ENCODE measurements around the gene EDEM2.

DNA sequence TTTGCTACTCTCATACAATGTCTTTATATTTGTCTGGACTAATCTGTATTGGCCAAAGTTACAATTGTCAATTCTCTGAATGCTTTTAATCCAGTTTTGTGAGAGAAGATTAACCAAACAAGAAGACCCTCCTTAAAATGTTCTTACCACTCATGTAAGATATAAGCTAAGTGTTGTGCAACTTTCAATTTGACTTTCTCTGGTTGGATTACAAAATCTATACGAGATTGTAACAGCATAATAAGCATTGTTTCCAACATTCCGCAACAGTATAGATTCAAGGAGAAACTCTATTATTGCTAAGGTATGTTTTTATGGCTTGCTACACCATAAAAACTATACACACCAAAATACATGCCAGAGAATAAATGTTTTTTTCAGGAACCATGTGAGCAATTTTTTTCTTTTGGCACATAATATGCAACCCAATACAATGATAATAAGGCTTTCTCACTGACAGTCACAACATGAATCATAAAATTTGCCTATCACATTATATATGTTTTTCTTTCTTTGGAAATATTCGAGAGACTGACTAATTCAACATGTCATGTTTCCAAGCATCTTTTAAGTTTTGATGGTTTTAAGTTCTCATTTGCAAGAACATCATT, 42.3 kb downstream of the EDEM2 start:
- no peak for TF ChIP-seq CTCF (CRISPR knock-in tag; IDR thresholded peaks at IDR 0.05)
- TF ChIP-seq, protein P1, sequence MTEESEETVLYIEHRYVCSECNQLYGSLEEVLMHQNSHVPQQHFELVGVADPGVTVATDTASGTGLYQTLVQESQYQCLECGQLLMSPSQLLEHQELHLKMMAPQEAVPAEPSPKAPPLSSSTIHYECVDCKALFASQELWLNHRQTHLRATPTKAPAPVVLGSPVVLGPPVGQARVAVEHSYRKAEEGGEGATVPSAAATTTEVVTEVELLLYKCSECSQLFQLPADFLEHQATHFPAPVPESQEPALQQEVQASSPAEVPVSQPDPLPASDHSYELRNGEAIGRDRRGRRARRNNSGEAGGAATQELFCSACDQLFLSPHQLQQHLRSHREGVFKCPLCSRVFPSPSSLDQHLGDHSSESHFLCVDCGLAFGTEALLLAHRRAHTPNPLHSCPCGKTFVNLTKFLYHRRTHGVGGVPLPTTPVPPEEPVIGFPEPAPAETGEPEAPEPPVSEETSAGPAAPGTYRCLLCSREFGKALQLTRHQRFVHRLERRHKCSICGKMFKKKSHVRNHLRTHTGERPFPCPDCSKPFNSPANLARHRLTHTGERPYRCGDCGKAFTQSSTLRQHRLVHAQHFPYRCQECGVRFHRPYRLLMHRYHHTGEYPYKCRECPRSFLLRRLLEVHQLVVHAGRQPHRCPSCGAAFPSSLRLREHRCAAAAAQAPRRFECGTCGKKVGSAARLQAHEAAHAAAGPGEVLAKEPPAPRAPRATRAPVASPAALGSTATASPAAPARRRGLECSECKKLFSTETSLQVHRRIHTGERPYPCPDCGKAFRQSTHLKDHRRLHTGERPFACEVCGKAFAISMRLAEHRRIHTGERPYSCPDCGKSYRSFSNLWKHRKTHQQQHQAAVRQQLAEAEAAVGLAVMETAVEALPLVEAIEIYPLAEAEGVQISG (CRISPR knock-in tag; IDR thresholded peaks at IDR 0.05), result no peak
- no peak for TF ChIP-seq JUND (CRISPR knock-in tag; IDR thresholded peaks at IDR 0.05)
- TF ChIP-seq HNF4G (IDR thresholded peaks at IDR 0.05; ENCODE audit: borderline replicate concordance, low read depth, low read length), result no peak
- TF ChIP-seq HNF4G (CRISPR knock-in tag; IDR thresholded peaks at IDR 0.05; ENCODE audit: borderline replicate concordance, low read depth), result no peak
- TF ChIP-seq, protein P2, sequence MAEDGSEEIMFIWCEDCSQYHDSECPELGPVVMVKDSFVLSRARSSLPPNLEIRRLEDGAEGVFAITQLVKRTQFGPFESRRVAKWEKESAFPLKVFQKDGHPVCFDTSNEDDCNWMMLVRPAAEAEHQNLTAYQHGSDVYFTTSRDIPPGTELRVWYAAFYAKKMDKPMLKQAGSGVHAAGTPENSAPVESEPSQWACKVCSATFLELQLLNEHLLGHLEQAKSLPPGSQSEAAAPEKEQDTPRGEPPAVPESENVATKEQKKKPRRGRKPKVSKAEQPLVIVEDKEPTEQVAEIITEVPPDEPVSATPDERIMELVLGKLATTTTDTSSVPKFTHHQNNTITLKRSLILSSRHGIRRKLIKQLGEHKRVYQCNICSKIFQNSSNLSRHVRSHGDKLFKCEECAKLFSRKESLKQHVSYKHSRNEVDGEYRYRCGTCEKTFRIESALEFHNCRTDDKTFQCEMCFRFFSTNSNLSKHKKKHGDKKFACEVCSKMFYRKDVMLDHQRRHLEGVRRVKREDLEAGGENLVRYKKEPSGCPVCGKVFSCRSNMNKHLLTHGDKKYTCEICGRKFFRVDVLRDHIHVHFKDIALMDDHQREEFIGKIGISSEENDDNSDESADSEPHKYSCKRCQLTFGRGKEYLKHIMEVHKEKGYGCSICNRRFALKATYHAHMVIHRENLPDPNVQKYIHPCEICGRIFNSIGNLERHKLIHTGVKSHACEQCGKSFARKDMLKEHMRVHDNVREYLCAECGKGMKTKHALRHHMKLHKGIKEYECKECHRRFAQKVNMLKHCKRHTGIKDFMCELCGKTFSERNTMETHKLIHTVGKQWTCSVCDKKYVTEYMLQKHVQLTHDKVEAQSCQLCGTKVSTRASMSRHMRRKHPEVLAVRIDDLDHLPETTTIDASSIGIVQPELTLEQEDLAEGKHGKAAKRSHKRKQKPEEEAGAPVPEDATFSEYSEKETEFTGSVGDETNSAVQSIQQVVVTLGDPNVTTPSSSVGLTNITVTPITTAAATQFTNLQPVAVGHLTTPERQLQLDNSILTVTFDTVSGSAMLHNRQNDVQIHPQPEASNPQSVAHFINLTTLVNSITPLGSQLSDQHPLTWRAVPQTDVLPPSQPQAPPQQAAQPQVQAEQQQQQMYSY (CRISPR knock-in tag; IDR thresholded peaks at IDR 0.05), result no peak
- TF ChIP-seq, protein P3, sequence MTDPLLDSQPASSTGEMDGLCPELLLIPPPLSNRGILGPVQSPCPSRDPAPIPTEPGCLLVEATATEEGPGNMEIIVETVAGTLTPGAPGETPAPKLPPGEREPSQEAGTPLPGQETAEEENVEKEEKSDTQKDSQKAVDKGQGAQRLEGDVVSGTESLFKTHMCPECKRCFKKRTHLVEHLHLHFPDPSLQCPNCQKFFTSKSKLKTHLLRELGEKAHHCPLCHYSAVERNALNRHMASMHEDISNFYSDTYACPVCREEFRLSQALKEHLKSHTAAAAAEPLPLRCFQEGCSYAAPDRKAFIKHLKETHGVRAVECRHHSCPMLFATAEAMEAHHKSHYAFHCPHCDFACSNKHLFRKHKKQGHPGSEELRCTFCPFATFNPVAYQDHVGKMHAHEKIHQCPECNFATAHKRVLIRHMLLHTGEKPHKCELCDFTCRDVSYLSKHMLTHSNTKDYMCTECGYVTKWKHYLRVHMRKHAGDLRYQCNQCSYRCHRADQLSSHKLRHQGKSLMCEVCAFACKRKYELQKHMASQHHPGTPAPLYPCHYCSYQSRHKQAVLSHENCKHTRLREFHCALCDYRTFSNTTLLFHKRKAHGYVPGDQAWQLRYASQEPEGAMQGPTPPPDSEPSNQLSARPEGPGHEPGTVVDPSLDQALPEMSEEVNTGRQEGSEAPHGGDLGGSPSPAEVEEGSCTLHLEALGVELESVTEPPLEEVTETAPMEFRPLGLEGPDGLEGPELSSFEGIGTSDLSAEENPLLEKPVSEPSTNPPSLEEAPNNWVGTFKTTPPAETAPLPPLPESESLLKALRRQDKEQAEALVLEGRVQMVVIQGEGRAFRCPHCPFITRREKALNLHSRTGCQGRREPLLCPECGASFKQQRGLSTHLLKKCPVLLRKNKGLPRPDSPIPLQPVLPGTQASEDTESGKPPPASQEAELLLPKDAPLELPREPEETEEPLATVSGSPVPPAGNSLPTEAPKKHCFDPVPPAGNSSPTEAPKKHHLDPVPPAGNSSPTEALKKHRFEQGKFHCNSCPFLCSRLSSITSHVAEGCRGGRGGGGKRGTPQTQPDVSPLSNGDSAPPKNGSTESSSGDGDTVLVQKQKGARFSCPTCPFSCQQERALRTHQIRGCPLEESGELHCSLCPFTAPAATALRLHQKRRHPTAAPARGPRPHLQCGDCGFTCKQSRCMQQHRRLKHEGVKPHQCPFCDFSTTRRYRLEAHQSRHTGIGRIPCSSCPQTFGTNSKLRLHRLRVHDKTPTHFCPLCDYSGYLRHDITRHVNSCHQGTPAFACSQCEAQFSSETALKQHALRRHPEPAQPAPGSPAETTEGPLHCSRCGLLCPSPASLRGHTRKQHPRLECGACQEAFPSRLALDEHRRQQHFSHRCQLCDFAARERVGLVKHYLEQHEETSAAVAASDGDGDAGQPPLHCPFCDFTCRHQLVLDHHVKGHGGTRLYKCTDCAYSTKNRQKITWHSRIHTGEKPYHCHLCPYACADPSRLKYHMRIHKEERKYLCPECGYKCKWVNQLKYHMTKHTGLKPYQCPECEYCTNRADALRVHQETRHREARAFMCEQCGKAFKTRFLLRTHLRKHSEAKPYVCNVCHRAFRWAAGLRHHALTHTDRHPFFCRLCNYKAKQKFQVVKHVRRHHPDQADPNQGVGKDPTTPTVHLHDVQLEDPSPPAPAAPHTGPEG (CRISPR knock-in tag; IDR thresholded peaks at IDR 0.05), result no peak
- TF ChIP-seq ZNF75D (CRISPR knock-in tag; IDR thresholded peaks at IDR 0.05; ENCODE audit: borderline replicate concordance), result no peak
- TF ChIP-seq ZNF703 (CRISPR knock-in tag; IDR thresholded peaks at IDR 0.05; ENCODE audit: borderline replicate concordance), result no peak
- TF ChIP-seq NBN (conservative IDR thresholded peaks at IDR 0.05), result no peak
- no peak for TF ChIP-seq SP140L (CRISPR knock-in tag; IDR thresholded peaks at IDR 0.05; ENCODE audit: borderline replicate concordance)
- TF ChIP-seq TGIF2 (CRISPR knock-in tag; IDR thresholded peaks at IDR 0.05), result no peak
- TF ChIP-seq, protein P4, sequence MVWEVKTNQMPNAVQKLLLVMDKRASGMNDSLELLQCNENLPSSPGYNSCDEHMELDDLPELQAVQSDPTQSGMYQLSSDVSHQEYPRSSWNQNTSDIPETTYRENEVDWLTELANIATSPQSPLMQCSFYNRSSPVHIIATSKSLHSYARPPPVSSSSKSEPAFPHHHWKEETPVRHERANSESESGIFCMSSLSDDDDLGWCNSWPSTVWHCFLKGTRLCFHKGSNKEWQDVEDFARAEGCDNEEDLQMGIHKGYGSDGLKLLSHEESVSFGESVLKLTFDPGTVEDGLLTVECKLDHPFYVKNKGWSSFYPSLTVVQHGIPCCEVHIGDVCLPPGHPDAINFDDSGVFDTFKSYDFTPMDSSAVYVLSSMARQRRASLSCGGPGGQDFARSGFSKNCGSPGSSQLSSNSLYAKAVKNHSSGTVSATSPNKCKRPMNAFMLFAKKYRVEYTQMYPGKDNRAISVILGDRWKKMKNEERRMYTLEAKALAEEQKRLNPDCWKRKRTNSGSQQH (CRISPR knock-in tag; IDR thresholded peaks at IDR 0.05; ENCODE audit: low read depth), result no peak
- TF ChIP-seq ZNF672 (CRISPR knock-in tag; IDR thresholded peaks at IDR 0.05), result no peak
- TF ChIP-seq PCBP2 (optimal IDR thresholded peaks at IDR 0.05; ENCODE audit: low read depth, low read length, poor library complexity, severe bottlenecking), result no peak

All from HepG2 (cell line).